ENCODE data around the gene GALNT15. TPM values are rescaled to one million over a fixed set of nuclear protein-coding genes. Genes with fewer than 3 reads are reported as not detected.

GALNT15 gene
- total RNA-seq, 1 experiment from 2014 or later, result not detected

DNA sequence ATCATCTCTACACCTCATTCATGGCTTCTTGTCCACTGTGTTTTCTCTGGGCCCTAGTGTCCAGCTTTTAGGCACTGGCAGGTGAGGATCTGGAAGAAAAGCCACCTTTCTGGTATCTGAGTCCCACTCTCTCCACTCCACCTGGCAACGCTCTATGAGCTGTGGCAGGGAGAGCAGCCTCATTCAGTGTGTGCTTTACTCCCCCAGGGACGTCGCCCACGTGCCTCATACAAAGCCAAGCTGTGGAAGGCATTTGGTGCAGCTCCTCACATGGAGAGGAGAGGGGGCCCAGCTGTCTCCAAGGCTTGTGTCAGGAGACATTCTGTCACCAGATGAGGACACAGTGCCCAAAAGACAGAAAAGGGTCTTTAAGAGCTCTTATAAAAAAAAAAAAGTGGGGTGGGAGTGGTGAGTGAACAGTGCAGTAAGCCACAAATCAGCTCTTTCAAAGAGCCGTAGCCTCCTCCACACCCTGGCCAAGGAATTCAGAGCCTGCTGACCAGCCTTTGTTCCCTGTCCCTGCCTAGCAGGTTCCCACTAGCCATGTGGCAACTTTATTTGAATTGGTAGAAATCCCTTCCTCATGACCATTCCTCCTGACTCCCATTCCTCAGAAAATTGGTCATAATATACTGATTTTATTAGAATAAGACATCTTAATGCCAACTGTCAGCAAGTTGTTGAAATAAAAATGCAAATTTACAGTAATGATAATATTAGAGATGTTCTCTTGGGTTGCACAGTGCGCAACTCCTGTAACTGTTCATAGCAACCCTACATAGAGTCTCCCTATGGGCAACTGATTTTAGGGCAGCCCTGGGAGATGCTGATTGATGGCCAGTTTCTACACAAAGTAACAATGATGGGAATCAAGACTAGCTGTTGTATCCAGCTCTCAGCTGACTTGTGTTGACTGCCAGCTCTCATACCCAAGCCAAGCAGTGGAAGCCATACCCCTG, 29.5 kb downstream of the GALNT15 start:
- POLR2A ChIA-PET (ENCODE audit: low non-redundant PET), result no interaction called here
- DNase-seq (ENCODE audit: low spot score), result no peak
- Histone ChIP-seq H3K27ac (ENCODE audit: low read depth, low read length, poor library complexity, severe bottlenecking) (no peak overlapping the region), H3K9me3 (ENCODE audit: low read depth, low read length, poor library complexity, severe bottlenecking) (no peaks in the 10 kb centered on the region), H3K4me3 (ENCODE audit: low read depth, low read length, poor library complexity, severe bottlenecking) (no peak overlapping the region), H3K36me3 (ENCODE audit: insufficient read depth, low read length, poor library complexity, severe bottlenecking) (no peaks in the 10 kb centered on the region), H3K27me3 (replicated peaks; ENCODE audit: insufficient read depth, low read depth, low read length, poor library complexity) (no peaks in the 10 kb centered on the region), H3K4me1 (ENCODE audit: insufficient read depth, low read length, poor library complexity, severe bottlenecking) (no peaks in the 10 kb centered on the region)
- intact Hi-C loops (cut with micrococcal nuclease; ENCODE audit: unreplicated experiment), result no loop called here
- BruUV-seq (replicated peaks), result no TSS peak
- TF ChIP-seq EZH2 (IDR thresholded peaks at IDR 0.05; ENCODE audit: borderline replicate concordance, low read depth, low read length, poor library complexity, severe bottlenecking), result no peak
- TF ChIP-seq CTCF (conservative IDR thresholded peaks at IDR 0.05; ENCODE audit: low read depth, low read length), result no peak
- CTCF ChIA-PET, result no interaction called here

DNA sequence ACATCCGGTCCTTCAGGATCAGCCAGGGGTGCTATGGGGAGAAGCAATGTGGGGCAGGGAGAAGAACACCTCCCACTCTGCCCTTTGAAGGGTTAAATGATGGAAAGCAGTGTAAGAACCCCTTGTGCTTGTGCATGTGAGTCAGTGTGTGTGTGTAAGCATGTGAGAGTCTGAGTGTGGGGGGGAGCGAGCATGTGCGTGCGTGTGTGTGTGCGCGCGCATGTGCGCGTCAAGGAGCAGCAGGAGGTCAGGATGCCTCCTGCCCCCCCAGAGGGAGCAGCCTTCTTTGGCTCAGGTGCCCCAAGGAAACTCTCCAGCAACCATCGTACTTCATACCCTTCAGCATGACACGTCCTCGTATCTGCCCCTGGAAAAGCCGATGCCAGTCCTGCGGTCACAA, 30.3 kb downstream of the GALNT15 start:
- Histone ChIP-seq H3K4me3 (ENCODE audit: low read depth, low read length, poor library complexity, severe bottlenecking) (no peak overlapping the region), H3K36me3 (ENCODE audit: insufficient read depth, low read length, poor library complexity, severe bottlenecking) (no peaks in the 10 kb centered on the region), H3K27ac (ENCODE audit: low read depth, low read length, poor library complexity, severe bottlenecking) (no peak overlapping the region), H3K27me3 (replicated peaks; ENCODE audit: insufficient read depth, low read depth, low read length, poor library complexity) (no peaks in the 10 kb centered on the region), H3K4me1 (ENCODE audit: insufficient read depth, low read length, poor library complexity, severe bottlenecking) (no peaks in the 10 kb centered on the region), H3K9me3 (ENCODE audit: low read depth, low read length, poor library complexity, severe bottlenecking) (no peaks in the 10 kb centered on the region)
- ChIA-PET POLR2A (ENCODE audit: low non-redundant PET) (no interaction called here), CTCF (no interaction called here)
- intact Hi-C loops (cut with micrococcal nuclease; ENCODE audit: unreplicated experiment), result no loop called here
- TF ChIP-seq EZH2 (IDR thresholded peaks at IDR 0.05; ENCODE audit: borderline replicate concordance, low read depth, low read length, poor library complexity, severe bottlenecking), result no peak
- TF ChIP-seq CTCF (conservative IDR thresholded peaks at IDR 0.05; ENCODE audit: low read depth, low read length), result no peak
- DNase-seq (ENCODE audit: low spot score), result no peak
- BruUV-seq (replicated peaks), result no TSS peak

DNA sequence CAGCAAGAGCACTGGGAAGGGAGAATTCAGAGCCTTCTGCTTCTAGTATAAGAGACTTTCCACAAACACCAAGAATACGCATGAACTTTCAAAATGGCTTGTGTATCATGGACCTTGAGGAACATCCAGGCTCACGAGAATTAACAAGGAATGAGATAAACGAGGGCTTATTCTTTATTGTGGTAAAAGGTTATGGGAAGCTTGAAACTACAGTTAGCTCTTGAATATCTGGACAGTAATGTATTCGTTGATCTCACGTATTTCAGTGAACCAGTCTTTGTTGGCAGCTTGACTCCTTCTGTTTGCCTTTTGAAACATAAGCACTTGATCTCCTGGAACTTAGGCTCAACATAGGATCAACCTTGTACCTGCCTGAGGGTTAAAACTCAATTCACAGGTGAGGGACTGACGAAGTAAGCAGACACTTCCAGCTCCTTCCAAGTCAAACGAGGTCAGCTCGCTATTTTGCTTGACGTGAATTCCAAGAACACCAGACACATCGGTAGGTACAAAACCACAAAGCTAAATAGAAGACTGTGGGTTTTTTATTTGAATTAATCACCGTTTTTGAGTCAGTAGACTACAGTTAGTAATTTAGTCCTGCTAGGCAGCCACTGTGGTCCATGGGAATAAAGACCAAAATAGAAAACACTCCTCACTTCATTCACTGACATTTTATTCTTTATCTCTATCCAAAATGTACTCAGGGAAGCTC, 30.8 kb downstream of the GALNT15 start:
- no peaks in the 10 kb centered on the region for H3K9me3 ChIP-seq (ENCODE audit: low read depth, low read length, poor library complexity, severe bottlenecking)
- ChIA-PET CTCF (no interaction called here), POLR2A (ENCODE audit: low non-redundant PET) (no interaction called here)
- intact Hi-C loops (cut with micrococcal nuclease; ENCODE audit: unreplicated experiment), result no loop called here
- no peak overlapping the region for H3K4me3 ChIP-seq (ENCODE audit: low read depth, low read length, poor library complexity, severe bottlenecking)
- H3K36me3 ChIP-seq (ENCODE audit: insufficient read depth, low read length, poor library complexity, severe bottlenecking), result no peaks in the 10 kb centered on the region
- no peaks in the 10 kb centered on the region for H3K4me1 ChIP-seq (ENCODE audit: insufficient read depth, low read length, poor library complexity, severe bottlenecking)
- no TSS peak for BruUV-seq (replicated peaks)
- no peaks in the 10 kb centered on the region for H3K27me3 ChIP-seq (replicated peaks; ENCODE audit: insufficient read depth, low read depth, low read length, poor library complexity)
- H3K27ac ChIP-seq (ENCODE audit: low read depth, low read length, poor library complexity, severe bottlenecking), result no peak overlapping the region
- TF ChIP-seq EZH2 (IDR thresholded peaks at IDR 0.05; ENCODE audit: borderline replicate concordance, low read depth, low read length, poor library complexity, severe bottlenecking) (no peak), CTCF (conservative IDR thresholded peaks at IDR 0.05; ENCODE audit: low read depth, low read length) (no peak)
- no peak for DNase-seq (ENCODE audit: low spot score)
